ENCODE data around the gene HARS2.
A peak's percentile ranks its signal among the peaks of the same experiment; 100 is the strongest.
"Not testable (repeated sequence)": the region's sequence is repeated elsewhere in the genome, so short reads cannot be mapped to it uniquely, and the experiment has no call there.

The HARS2 gene

DNA sequence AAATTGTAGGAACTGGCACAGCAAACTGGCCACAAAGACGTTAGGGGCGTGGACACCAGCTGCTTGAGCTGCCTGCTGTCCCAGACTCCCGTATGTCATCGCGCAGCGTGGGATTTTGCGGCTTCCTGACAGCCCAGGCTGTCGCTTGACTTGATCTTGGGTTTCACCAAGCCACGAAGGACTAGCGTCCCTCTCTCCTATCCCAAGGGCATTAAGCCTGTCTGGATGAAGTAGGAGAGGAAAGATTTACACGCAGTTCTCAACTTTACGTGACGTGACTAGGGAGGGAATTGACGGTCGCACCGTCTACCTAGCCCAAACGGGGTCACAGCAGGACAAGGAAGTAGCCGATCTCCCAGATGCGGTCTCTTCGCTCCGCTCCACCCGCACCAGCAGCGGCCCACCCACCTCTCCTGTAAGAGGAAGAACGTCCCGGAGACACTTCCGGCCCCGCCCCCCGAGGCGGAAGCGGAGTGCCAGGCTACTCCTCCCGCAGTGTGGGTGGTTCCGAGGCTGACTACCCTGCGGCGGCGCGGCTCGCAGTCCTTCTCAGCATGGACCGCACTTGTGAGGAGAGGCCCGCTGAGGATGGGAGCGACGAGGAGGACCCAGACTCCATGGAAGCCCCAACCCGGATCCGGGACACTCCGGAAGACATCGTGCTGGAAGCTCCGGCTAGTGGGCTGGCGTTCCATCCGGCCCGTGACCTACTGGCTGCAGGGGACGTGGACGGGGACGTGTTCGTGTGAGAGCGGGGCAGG is 26.7 kb upstream of the HARS2 start, which contains the start of gene WDR55:
Gene WDR55 (plus strand): TSS at position 546 of the 761 bp plus-strand sequence. CDS start 9 bp downstream, at position 555.
- peak within 1 kb of the TSS; percentile 92 for H3K4me3 ChIP-seq
- DNase-seq (ENCODE audit: low spot score): peak; percentile 98
- H3K27ac ChIP-seq: peak within 1 kb of the TSS; percentile 94 to 97
- TF ChIP-seq, protein P1, sequence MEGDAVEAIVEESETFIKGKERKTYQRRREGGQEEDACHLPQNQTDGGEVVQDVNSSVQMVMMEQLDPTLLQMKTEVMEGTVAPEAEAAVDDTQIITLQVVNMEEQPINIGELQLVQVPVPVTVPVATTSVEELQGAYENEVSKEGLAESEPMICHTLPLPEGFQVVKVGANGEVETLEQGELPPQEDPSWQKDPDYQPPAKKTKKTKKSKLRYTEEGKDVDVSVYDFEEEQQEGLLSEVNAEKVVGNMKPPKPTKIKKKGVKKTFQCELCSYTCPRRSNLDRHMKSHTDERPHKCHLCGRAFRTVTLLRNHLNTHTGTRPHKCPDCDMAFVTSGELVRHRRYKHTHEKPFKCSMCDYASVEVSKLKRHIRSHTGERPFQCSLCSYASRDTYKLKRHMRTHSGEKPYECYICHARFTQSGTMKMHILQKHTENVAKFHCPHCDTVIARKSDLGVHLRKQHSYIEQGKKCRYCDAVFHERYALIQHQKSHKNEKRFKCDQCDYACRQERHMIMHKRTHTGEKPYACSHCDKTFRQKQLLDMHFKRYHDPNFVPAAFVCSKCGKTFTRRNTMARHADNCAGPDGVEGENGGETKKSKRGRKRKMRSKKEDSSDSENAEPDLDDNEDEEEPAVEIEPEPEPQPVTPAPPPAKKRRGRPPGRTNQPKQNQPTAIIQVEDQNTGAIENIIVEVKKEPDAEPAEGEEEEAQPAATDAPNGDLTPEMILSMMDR (IDR thresholded peaks at IDR 0.05): no peak

DNA sequence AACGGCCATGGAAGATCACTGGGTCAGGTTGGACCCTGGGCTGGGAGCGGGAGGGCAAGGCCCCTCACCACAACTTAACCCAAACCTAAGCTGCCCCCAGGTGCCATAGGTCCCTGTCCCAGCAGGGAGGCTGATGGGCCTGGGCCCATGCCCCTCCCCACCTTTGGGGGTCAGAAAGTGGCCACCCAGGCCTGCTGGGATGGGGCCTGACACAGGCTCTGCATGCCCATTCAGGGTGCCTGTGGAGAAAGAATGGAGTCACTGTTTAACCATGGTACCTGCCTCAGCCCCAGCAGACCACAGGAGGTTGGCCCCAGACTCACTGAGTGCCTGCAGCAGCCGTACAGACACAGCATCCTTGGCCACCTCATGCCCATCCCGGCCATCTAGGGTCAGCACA is 20.2 kb upstream of the HARS2 start:
- not testable (repeated sequence) for DNase-seq (ENCODE audit: low spot score); H3K4me3 ChIP-seq; H3K27ac ChIP-seq

DNA sequence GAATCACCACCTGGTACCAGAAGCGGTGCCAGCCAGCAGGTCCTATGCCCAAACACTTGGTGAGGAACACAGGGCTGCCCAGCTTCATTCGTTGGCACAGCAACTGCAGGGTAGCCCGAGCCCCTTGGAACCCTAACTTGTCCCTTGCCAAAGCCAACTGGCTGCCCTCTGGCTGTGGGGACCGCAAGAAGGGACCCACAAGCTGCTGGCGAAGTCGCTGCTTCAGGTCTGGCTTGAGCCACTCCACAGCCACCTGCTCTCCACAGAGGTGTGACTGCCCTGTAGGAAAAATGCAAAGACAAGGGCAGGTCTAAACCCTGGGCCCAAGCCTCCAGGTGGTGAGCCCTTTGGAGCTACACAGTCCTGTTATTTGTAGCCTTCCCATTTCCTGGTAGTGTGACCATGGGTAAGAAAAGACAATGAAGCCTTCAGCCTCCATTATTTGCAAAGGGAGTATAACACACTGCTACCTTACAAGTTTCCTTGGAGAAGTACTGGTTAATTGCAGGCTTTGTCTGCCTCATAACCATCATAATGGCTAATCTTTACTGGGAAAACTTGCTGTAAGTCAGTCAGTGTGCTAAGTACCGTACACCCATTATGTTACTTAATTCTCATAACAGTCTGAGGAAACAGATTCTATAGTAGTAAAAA is 19.7 kb upstream of the HARS2 start:
- no peak for DNase-seq (ENCODE audit: low spot score)
- H3K27ac ChIP-seq: no peak overlapping the region
- TF ChIP-seq, protein P1 (IDR thresholded peaks at IDR 0.05): no peak
- H3K4me3 ChIP-seq: no peak overlapping the region

DNA sequence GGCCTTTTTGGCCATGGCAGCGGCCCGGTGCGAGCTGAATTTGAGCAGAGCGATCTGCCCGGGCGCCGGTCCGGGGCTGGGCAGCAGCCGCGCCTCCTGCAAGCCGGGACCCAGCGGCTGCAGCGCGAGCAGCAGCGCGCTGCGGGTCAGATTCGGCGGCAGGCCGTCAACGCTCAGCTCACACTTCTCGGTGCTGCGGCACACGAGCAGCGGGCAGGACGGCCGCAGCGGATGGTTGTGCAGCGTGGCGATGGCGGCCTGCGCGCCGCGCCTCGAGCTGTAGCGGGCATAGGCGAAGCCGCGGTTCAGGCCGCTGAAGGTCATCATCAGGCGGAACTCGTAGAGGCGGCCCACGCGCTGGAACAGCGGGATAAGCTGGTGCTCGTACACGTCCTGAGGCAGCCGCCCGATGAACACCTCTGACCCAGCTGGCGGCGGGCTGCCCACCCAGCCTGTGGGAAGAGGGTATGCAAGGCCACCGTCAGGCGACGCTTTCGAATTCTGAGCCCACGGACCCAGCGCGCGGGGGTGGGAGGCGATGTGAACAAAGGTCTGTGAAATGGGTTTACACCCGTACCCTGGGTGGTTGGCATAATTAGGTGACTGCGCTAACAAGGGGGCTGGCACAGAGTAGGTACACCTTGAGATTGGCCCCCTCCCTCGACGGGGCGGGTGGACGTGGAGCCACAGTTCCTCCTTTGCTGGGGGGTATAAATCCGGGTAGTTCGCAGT is 18.6 kb upstream of the HARS2 start:
- DNase-seq (ENCODE audit: low spot score): no peak
- Histone ChIP-seq H3K4me3 (peak overlapping the region; percentile 42), H3K27ac (no peak overlapping the region)
- TF ChIP-seq, protein P1 (IDR thresholded peaks at IDR 0.05): no peak

DNA sequence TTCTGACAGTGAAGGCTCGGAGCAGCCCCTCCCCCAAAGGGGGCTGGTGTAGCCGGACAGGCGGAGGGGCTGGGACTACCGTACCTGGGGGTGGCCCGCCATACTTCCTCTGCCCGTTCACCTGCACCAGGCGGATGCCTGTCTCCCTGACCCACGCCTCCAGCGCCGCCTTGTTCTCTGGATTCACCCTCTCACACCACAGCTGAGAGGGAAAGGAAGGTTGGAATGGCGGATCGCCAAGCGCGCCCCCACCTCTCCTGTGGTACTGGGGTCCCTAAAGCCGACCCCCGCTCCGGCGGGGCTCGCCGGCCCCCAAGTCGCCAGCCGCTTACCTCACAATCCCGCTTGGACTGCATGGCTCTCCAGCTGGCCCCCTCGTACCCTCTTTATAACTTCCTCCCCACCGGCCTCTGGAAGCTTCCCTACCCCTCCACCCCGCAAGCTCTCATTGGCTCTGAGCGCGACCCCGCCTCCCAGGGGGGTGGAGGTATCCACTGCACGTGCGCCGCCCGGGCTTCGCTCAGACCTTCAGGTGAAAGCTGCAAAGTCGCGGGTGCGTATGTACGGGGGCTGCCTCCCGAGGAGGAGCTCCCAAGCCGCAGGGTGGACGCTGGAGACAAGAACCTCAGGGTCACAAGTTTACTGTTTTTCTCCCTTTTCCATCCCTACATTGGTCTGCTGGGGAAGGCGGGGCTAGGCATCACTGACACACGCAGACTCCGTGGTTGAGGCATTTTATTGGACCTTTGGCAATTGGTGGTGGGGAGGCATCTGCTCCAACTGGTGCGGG is 17.9 kb upstream of the HARS2 start, which contains the start of gene DND1:
Gene DND1 (minus strand): TSS at position 390 of the 790 bp plus-strand sequence. CDS start 34 bp downstream, at position 356.
- no peak for DNase-seq (ENCODE audit: low spot score)
- TF ChIP-seq, protein P1 (IDR thresholded peaks at IDR 0.05): no peak
- H3K27ac ChIP-seq: no peak within 1 kb of the TSS
- peak within 1 kb of the TSS; percentile 42 for H3K4me3 ChIP-seq

DNA sequence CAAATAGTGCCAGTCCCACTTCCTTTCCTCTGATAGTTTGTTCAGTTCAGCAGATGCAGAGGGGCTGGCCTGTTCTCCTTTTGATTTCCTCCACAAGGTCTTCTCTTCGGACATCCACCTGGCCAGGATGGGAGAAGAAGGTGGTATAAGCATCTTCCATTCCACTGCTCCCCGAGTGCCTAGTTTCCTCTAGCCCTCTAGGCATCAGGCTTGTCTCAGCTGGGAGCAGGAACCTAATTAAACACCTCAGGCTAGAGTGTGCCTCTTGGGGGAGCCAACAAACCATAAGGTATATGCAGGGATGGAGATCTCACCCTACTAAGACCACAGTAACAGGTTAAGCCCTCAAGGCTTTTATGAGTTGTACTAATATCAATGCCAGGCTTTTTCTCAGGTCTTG is 17.0 kb upstream of the HARS2 start:
- no peak overlapping the region for H3K27ac ChIP-seq
- TF ChIP-seq, protein P1 (IDR thresholded peaks at IDR 0.05): no peak
- DNase-seq (ENCODE audit: low spot score): no peak
- H3K4me3 ChIP-seq: no peak overlapping the region

Measured in coronary artery (tissue), 2 donors.